ENCODE measurements around the gene NKD2.

- TF ChIP-seq CTCF (IDR thresholded peaks at IDR 0.05) (no peak), POLR2A (IDR thresholded peaks at IDR 0.05) (no peak)
Measured at GRCh38 chr5:1073239-1074102, 64.9 kb downstream of the NKD2 start.
